ENCODE data around the gene DGKI. TPM values are rescaled to one million over a fixed set of nuclear protein-coding genes. Genes with fewer than 3 reads are reported as not detected.

Gene DGKI
- 1 to 10 TPM; 1.5 to 1.8 (median 1.8) TPM for polyA plus RNA-seq (ENCODE audit: insufficient read length in 4 of 4)

- no peak for DNase-seq (ENCODE audit: low read depth in 4 of 4, low spot score in 3 of 4)
Observed at GRCh38 chr7:137846827-137847567, at the start of gene DGKI. Gene DGKI (minus strand): TSS chr7:137846974.

- DNase-seq (ENCODE audit: low read depth in 4 of 4, low spot score in 3 of 4): no peak
Observed at GRCh38 chr7:137895301-137896221, 48.8 kb upstream of the DGKI start.

GRCh38 chr7:137893143-137893742, 46.5 kb upstream of the DGKI start:
- DNase-seq (ENCODE audit: low read depth in 4 of 4, low spot score in 3 of 4): no peak

GRCh38 chr7:137891016-137891655, 44.4 kb upstream of the DGKI start:
- no peak for DNase-seq (ENCODE audit: low read depth in 4 of 4, low spot score in 3 of 4)

GRCh38 chr7:137890449-137890921, 43.7 kb upstream of the DGKI start:
- no peak for DNase-seq (ENCODE audit: low read depth in 4 of 4, low spot score in 3 of 4)

GRCh38 chr7:137888241-137888640, 41.5 kb upstream of the DGKI start:
- no peak for DNase-seq (ENCODE audit: low read depth in 4 of 4, low spot score in 3 of 4)

GRCh38 chr7:137886746-137887145, 40.0 kb upstream of the DGKI start:
- no peak for DNase-seq (ENCODE audit: low read depth in 4 of 4, low spot score in 3 of 4)

GRCh38 chr7:137886281-137886680, 39.5 kb upstream of the DGKI start:
- DNase-seq (ENCODE audit: low read depth in 4 of 4, low spot score in 3 of 4): no peak

GRCh38 chr7:137885678-137886077, 38.9 kb upstream of the DGKI start:
- no peak for DNase-seq (ENCODE audit: low read depth in 4 of 4, low spot score in 3 of 4)

GRCh38 chr7:137882806-137883205, 36.0 kb upstream of the DGKI start:
- DNase-seq (ENCODE audit: low read depth in 4 of 4, low spot score in 3 of 4): no peak

GRCh38 chr7:137882261-137882668, 35.5 kb upstream of the DGKI start:
- DNase-seq (ENCODE audit: low read depth in 4 of 4, low spot score in 3 of 4): no peak

GRCh38 chr7:137881607-137882260, 35.0 kb upstream of the DGKI start:
- no peak for DNase-seq (ENCODE audit: low read depth in 4 of 4, low spot score in 3 of 4)

- no peak for DNase-seq (ENCODE audit: low read depth in 4 of 4, low spot score in 3 of 4)
Observed at GRCh38 chr7:137880432-137880831, 33.7 kb upstream of the DGKI start.

- no peak for DNase-seq (ENCODE audit: low read depth in 4 of 4, low spot score in 3 of 4)
Observed at GRCh38 chr7:137879357-137880158, 32.8 kb upstream of the DGKI start.

- no peak for DNase-seq (ENCODE audit: low read depth in 4 of 4, low spot score in 3 of 4)
Observed at GRCh38 chr7:137878333-137878961, 31.7 kb upstream of the DGKI start.

- no peak for DNase-seq (ENCODE audit: low read depth in 4 of 4, low spot score in 3 of 4)
Observed at GRCh38 chr7:137877027-137877675, 30.4 kb upstream of the DGKI start.

GRCh38 chr7:137875746-137876145, 29.0 kb upstream of the DGKI start:
- DNase-seq (ENCODE audit: low read depth in 4 of 4, low spot score in 3 of 4): peak in 2 of 4 donors; percentile 7
